Measurements from ENCODE around the gene HCN1.
"Not testable (repeated sequence)": the region's sequence is repeated elsewhere in the genome, so short reads cannot be mapped to it uniquely, and the experiment has no call there.

HCN1 gene

DNA sequence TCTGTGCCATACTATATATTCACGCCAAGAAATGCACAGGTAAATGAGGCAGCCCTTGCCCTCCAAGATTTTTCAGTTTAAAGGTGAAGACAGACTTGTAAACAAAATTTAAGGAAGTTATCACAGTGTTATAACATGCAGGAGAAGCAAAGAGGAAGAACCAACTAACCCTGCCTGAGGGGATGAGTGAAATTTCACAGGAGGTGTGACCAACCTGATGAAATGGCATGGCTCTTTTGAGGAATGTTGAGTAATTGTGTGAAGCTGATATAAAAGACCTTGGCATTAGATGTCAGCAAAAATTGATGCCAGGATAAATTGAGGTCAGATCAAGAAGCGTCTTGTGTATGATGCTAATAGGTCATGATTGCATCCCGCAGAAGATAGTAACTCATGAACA lies 86.5 kb downstream of the HCN1 start:
- no peak for DNase-seq

DNA sequence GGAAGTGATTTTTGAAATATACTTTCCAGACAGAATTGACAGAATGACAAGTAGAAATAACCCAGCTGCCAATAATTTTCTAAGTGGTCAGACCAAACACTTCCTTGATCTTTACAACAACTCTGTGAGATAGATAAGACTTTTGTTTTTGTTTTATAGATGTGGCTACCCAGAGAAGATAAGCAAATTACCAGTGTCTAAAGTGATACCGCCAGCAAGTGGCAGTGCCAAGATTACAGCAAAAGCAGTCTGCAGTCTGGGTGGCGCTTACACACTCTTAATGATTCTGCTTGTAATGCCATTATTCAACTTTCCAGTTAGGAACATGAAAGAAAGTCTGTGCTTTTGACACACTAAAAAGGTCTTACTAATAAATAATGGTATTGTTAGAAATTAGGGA lies 92.1 kb downstream of the HCN1 start:
- no peak for DNase-seq

DNA sequence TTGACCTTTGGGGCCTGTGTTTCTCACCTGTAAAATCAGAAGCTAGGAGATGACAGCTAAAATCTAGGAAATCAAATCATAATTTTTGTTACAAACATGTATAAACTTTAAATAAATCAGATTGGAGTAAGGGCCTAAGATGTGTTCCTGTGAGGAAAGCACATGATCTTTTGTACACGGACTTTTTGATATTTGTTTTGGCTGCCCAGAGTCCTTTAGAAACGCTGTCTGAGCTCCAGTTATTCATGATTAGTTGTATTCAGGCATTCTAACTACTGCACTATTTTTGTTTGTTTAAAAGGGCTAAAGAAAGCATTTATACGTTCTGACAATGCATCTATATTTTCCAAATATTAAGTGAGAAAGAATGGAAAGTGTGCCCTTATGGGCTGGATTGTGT lies 94.8 kb downstream of the HCN1 start:
- DNase-seq, result no peak

DNA sequence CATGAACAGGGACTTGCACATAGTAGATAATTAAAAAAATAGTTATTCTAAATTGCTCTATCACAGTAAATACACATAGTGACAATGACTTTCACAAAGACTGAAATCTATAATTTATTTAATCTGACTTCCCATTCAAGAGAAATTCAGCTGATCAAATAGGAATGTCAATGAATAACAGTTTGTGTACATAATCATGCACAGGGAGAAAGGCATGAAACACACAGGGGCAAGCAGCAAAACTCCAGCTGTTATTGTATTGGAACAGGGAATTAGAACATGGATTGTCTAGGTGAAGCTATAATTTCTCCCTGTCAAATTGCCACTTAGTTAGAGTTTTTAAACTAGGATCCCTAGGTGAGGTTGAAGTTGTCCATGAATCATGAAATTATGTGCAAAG lies 99.9 kb downstream of the HCN1 start:
- DNase-seq, result no peak

DNA sequence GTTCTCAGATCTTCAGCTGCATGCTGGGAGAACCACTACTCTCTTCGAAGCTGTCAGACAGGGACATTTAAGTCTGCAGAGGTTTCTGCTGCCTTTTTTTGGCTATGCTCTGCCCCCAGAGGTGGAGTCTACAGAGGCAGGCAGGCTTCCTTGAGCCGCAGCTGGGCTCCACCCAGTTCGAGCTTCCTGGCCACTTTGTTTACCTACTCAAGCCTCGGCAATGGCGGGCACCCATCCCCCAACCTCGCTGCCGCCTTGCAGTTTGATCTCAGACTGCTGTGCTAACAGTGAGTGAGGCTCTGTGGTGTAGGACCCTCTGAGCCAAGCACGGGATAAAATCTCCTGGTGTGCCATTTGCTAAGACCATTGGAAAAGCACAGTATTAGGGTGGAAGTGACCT lies 110.2 kb downstream of the HCN1 start:
- DNase-seq, result not testable (repeated sequence)

DNA sequence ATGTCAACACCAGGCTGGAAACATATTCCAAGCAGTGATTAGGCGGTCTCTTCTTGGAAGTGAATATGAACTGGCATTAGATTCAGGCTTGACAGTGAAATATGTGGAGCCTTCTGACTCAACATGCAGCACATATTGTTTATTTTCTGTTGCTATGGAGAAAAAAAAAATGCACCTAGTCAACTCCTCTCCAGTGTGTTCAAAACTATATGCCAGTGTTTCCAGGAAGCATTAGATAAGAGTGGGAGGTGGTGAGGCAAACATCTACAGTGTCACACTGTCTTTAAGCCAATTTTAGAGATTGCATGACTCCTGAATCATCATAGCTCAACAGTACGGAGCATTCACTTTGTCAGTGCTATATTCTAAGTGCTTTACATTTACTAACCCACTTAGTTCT lies 117.9 kb downstream of the HCN1 start:
- no peak for DNase-seq

DNA sequence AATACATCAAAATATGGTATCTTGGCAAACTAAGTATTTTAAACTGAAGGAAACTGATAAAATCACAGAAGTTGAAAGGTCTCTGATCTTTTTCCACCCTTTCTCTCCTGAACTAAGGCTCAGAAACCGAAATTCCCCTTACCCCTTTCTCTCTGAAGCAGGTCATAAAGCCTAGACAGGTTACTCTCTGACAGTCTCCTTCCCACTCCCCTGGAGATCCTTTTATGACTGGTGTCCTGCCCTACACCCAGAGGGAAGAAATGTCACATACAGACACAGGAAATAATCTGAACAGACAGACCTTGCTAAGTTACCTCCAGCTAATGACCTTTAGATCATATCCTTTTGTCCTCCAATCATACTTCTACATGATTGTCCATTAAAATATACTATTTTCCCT lies 127.4 kb downstream of the HCN1 start:
- no peak for DNase-seq

DNA sequence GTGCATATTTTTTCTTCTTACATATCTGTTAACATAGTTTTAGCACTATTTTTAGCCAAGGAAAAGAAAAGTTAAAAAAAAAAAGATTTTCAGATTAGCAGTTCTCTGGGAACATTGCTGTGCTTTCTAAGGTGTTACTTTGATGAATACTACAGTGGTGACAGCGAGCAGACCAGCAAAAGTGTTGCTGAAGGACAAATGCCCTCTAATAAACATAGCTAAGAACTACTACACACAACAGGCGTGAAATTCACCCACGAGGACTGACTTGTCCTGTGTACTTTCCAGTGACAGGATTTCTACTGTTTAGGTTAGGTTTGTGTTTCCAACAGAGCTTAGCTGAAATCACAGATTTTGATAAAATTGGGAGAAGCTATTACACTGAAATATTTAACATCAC lies 153.8 kb downstream of the HCN1 start:
- DNase-seq, result no peak

DNA sequence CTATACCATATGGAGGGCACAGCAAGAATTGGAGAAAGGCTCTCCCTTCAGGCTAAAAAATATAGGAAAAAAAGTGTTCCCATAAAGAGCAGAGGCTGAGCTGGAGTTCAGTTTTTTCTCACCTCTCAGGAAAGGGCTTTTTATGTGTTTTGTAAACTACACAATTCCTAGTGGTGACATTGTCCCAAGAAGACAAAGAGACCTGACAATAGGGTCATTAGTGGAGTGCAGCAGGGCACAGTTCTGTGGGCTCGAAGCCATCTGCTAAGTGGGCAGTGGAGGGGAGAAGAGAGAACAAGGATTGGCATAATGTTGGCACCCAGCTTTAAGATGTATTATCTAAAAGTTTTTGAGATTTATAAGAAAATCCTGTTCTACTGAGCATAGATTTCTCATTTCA lies 162.5 kb downstream of the HCN1 start:
- no peak for DNase-seq

DNA sequence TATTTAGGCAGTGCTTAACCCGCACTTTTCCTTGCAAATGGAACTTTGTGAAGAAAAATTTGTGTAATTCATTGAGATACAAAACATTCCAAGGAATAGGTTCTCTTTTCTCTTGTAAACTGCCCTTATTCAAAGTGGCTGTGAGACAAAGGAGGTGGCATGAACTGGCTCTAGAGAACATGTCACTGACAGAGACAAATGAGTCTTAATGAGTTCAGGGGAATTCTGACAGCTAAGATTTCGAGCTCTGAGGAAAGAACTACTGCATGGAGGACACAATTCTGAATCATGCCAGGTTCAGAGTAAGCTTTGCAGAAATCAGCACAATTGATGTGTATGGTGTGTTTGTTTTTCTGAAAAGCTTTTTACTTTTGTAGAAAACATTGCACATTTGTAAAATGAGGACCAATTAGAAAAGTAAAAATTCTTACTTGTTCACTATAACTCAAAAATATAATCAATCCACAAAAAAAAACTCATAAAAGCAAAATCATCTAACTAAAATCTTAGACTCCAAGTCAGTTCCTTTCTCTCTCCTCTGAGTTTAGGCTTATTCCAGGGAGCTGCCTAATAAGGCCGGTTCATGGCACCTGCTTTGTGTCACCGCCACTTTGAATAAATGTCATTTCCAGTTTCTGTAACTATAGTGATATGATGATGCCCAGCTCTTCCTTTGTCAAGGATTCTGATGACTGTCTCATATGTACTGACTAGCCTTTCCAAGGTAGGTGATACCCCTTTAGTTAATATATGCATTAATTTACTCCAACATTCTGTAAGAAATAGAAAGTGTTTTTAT lies 163.2 kb downstream of the HCN1 start:
- DNase-seq, result no peak

DNA sequence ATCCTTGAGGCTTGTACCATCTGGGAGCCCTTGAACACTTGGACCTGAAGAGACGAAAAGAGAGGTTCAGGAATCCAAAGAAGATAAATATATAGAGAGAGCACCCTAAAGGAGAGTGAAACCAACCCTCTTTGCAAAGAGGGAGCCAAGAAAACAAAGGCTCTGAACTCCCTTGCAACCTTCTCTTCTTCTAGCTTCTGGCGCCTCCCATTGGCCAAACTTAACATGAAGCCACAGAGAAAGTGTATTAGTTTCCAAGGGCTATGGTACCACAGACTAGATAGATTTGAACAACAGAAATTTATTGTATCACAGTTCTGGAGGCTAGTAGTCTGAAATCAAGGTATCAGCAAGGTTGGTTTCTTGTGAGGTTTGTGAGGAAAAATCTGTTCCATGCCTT lies 175.1 kb downstream of the HCN1 start:
- no peak for DNase-seq

DNA sequence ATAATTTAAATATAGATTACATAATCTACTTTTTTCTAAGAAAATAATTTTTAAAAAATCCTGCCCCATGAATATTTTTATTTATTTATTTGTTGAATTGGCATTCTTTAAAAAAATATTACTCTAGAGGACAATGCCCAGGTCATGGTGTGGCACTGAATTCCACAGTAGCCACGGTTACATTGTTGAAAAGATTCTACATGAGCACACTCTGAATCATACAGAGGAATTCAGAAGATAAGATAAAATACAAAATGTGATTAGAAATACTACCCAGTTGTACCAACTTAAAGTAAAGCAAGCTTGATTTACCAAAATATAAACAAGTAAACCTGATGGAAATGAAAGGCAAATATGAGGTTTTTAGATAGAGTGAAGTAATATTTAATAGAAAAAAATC lies 183.7 kb downstream of the HCN1 start:
- DNase-seq, result no peak

DNA sequence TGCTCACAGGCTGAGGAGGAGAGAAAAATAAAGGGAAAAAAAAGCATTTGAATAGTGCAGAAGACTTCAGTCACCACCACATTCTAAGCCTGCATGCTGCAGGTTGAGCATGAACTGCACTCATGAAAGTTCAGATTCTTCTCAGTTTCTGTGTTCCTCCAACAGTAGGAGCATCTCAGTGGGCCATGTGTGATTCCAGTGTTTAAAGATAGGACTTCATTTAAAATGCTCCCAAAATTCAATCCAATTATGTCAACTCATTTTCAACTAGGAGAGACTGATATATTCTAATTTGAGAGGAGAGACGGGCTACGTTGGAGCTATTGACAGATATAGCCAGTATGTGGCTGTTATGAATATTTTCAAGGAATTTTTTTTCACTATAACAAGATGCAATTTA lies 186.8 kb downstream of the HCN1 start:
- no peak for DNase-seq

DNA sequence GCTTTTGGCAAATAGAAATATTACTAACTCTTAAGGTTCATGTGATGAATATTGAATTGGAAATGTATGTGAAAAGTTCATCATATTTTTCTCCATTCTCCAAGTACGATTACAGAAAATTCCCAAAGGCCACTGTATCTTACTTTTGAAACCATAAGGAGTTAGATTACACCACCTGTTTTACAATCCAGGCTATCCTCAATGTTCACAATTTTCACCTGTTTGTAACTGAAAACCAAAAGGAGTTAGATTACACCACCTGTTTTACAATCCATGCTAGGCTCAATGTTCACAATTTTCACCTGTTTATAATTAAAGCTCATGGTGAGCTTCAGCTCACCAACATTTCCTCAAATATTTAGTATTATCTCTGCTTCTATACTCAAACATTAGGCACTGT lies 188.0 kb downstream of the HCN1 start:
- no peak for DNase-seq

DNA sequence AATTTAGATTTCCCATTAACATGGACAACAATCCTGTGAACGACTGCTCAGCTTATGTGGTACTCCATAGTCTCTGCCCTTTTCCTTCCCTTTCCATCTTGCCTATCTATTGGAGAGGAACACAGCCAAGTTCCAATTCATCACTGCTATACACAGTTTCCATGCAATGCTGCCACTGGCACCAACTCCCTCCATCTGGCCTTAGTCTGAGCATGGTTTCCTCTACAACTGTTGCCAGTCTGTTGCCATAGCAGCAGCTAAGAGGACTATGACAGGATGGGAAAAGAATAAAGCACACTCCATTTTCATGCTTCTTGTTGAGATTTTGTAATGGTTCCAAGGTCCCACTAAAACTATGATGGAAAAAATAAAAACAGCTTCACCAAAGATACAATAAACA lies 189.0 kb downstream of the HCN1 start:
- DNase-seq, result no peak

DNA sequence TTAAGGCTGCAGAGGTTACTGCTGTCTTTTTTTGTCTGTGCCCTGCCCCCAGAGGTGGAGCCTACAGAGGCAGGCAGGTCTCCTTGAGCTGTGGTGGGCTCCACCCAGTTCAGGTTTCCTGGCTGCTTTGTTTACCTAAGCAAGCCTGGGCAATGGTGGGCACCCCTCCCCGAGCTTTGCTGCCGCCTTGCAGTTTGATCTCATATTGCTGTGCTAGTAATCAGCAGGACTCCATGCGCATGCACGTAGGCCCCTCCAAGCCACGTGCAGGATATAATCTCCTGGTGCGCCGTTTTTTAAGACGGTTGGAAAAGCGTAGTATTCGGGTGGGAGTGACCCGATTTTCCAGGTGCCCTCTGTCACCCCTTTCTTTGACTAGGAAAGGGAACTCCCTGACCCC lies 197.2 kb downstream of the HCN1 start:
- not testable (repeated sequence) for DNase-seq

DNA sequence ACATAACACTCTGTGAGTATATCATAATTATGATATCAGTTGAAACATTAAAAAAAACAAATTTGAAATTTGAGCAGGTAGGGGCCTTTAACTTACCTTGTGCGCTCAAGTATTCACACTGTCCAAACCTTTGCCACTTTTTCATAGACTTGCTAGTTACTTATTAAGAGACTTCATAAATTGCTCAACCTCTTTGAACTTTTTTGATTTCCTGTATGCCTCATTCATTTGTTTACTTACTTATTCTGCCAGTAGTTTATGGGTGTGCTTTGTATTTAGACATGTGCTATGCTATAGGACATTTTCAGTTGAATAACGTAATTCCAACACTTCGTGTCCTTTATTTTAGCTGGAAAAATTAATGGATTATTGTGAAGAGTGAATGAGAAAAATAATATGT lies 204.8 kb downstream of the HCN1 start:
- DNase-seq, result no peak

DNA sequence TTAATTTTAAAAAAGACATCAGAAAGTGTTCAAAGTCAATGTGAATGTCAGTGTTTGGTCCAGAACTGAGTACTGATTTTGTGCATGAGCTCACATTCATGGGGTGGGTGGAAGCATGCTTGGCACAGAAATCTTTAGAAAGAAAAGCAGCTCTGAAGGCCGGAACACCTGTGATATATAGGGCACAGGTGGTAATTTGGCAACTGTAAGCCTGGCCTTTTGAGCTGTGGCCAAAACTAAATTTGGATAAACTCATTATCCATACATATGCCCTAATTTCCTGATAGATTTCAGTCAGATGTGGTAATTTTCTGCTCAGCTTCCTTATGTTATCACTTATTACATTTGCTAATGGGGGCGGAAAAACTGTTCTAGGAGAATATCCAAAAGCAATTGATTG lies 211.4 kb downstream of the HCN1 start:
- DNase-seq, result no peak

DNA sequence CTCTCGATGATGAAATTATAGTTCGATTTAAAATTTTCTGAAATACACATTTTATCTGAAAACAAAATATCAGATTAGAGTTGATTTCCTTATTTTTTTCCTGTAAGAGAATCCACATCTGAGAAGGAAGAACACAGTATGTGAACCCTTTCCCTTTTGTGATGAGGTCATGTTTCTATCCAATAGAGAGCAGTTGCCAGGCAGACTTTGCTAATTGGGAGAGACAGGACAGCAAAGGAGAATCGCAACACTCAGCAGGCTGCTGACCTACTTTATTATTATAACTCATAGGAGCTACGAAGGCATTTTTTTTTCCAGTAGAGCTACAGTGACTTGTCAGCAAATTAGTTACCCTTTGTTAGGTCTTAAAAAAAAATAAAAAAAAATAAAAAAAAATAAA lies 242.1 kb downstream of the HCN1 start:
- no peak for DNase-seq

DNA sequence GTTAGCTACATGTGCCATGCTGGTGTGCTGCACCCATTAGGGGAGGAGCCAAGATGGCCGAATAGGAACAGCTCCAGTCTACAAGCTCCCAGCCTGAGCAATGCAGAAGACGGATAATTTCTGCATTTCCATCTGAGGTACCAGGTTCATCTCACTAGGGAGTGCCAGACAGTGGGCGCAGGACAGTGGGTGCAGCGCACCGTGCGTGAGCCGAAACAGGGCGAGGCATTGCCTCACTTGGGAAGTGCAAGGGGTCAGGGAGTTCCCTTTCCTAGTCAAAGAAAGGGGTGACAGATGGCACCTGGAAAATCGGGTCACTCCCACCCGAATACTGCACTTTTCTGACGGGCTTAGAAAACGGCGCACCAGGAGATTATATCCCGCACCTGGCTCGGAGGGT lies 251.3 kb downstream of the HCN1 start:
- not testable (repeated sequence) for DNase-seq

DNA sequence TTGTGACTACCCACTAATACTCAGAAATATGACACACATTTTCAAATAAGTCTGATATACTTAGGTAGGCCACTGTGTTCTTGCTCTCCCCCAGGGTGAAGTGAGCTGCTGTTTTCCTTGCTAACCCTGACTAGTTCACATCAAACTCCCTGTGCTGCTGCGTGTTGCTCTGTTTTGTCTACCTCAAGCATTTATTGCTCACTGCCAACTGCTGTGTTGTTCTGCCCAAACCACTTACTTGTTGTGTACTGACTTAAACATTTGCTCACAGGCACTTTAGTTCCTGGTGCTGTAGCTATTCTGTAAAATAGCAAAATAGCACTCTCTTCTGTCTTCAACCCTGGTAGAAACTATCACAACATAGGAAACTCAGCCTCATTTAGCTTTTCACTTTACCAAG lies 255.7 kb downstream of the HCN1 start:
- no peak for DNase-seq

DNA sequence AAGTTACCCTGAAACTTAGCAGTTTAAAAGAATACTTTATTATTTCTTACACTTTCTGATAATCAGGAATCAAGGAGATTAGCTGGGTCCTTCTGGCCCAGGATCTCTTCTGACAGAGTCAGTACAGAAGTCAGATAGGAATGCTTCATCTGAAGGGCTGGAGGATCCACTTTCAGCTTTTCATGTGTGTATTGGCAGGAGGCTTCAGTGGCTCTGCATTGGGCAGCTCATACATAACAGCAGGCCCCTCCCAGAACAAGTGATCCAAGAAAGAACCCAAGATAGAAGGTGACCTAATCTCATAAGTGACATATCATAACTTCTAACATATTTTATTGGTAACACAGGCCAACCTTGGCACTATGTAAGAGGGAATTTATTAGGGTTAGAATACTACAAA lies 258.4 kb downstream of the HCN1 start:
- no peak for DNase-seq

DNA sequence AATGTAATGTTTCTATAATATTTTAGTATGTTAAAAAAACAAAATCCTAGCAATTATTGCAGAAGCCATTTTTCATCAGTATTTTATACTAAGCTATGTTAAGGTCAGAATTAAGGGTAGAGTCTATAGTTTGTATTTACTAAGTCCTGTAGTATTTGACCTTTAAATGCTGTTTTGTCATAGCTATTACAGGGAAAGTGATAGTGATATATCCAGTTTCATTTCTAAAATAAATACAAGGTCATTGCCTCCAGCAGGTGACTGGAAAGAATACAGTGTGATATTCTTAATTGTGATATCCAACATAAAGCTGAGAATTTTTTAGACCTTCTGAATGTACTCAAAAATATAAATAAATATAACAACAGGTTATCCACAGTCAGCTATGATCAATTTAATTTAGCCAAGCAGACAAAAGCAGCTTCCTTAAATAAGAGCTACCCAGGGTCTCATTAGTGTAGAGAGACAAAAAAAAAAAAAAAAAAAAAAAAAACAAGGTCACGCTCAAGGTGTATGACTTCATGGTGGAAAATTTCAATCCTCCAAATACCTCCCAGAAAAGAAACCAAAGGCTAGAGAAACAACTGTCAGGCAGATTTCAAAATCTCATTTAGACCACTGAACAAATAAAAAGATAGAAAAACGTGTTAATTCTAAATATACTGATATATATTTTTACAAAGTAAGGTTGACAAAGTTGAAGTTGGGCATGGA lies 278.7 kb downstream of the HCN1 start:
- no peak for DNase-seq

DNA sequence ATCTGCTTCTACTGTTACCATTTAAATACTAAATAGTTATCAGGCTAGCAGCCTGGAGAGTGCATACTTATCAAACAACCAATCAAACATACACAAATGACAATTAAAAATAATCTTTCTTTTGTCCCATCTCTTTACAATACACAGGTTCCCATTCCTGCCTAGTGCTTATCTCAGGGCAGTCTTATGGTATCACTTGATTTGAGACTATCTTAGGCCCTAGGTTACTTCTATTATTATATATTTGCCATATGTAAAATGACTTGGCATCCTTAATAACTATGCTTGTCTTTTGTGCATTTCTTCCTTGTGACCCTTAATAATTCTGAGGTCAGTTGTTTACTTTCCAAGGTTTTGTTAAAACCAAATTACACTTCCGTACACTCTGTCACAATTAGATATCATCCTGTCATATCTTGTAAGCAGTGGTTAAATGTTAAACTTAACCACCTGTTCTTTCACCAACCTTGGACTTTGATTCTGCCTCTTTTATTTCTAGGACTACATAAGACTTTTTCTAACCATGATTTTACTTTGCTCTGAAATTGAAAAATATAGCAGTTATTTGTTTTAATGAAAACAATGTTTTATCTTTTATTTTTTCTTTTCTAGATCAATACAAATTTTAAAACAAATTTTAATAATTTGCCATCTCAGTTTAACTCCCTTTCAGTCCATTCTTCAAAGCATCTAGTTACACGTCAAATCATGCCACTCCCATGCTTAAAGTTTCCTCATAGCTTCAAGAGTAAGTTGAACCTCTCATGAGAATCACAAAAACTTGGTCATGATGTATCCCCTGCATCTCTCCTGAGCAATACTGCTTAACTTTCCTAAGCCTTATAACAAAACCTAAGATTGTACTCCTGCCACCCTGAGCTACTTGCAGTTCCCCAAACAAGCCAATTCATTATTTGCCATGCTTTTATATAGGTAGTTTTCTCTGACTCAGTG lies 281.3 kb downstream of the HCN1 start:
- no peak for DNase-seq
